ENCODE results near the gene MDK.
"Not testable (repeated sequence)": the region's sequence is repeated elsewhere in the genome, so short reads cannot be mapped to it uniquely, and the experiment has no call there.

The MDK gene

GRCh38 chr11:46377831-46378230 is 3.6 kb upstream of the MDK start:
- H3K36me3 Mint-ChIP-seq = peaks cover 29% of the 10 kb centered on the region
- peaks cover 18% of the 10 kb centered on the region for H3K4me1 Mint-ChIP-seq

GRCh38 chr11:46378296-46378695 is 3.2 kb upstream of the MDK start:
- H3K27ac Mint-ChIP-seq = no peak overlapping the region
- no peak for DNase-seq
- H3K4me1 Mint-ChIP-seq = peaks cover 18% of the 10 kb centered on the region
- peaks cover 4% of the 10 kb centered on the region for H3K9me3 Mint-ChIP-seq
- peaks cover 26% of the 10 kb centered on the region for H3K27me3 Mint-ChIP-seq
- CTCF ChIA-PET = interaction anchor here (0.8 to 3.3 kb wide), 8 partner anchors 9 to 70 kb away, joined by 3 to 16 read pairs (median 4); no protein-coding TSS in a partner anchor
- H3K36me3 Mint-ChIP-seq = peaks cover 29% of the 10 kb centered on the region
- no peak overlapping the region for H3K4me3 Mint-ChIP-seq

More at GRCh38 chr11:46377831-46378230, 3.6 kb upstream of the MDK start:
- H3K27me3 Mint-ChIP-seq = peaks cover 22% of the 10 kb centered on the region
- no peak for DNase-seq
- CTCF ChIA-PET = interaction anchor here (0.8 to 3.3 kb wide), 7 partner anchors 9 to 69 kb away, joined by 3 to 16 read pairs (median 4); no protein-coding TSS in a partner anchor
- no peak overlapping the region for H3K27ac Mint-ChIP-seq
- no peak overlapping the region for H3K4me3 Mint-ChIP-seq
- peaks cover 4% of the 10 kb centered on the region for H3K9me3 Mint-ChIP-seq

GRCh38 chr11:46378811-46379481 is 2.5 kb upstream of the MDK start:
- H3K27ac Mint-ChIP-seq = no peak overlapping the region
- H3K36me3 Mint-ChIP-seq = peaks cover 26% of the 10 kb centered on the region
- peaks cover 33% of the 10 kb centered on the region for H3K27me3 Mint-ChIP-seq
- peaks cover 18% of the 10 kb centered on the region for H3K4me1 Mint-ChIP-seq
- H3K4me3 Mint-ChIP-seq = peak overlapping the region; percentile 38
- no peak for DNase-seq
- peaks cover 4% of the 10 kb centered on the region for H3K9me3 Mint-ChIP-seq
- CTCF ChIA-PET = interaction anchor here (0.8 to 3.3 kb wide), 7 partner anchors 10 to 70 kb away, joined by 3 to 16 read pairs (median 4); no protein-coding TSS in a partner anchor

GRCh38 chr11:46379482-46380293 is 1.8 kb upstream of the MDK start:
- H3K4me1 Mint-ChIP-seq = peaks cover 18% of the 10 kb centered on the region
- DNase-seq, H3K9me3 Mint-ChIP-seq, H3K27ac Mint-ChIP-seq: not testable (repeated sequence)
- H3K36me3 Mint-ChIP-seq = peaks cover 26% of the 10 kb centered on the region
- CTCF ChIA-PET = interaction anchor here (1.2 kb wide), 1 partner anchor 9 kb away, joined by 3 read pairs; no protein-coding TSS in a partner anchor
- H3K4me3 Mint-ChIP-seq = peak overlapping the region; percentile 40
- peaks cover 40% of the 10 kb centered on the region for H3K27me3 Mint-ChIP-seq

GRCh38 chr11:46380340-46381047 is 975 bp upstream of the MDK start:
- peaks cover 4% of the 10 kb centered on the region for H3K9me3 Mint-ChIP-seq
- H3K36me3 Mint-ChIP-seq = peaks cover 26% of the 10 kb centered on the region
- CTCF ChIA-PET = interaction anchor here (1.2 kb wide), 1 partner anchor 8 kb away, joined by 3 read pairs; no protein-coding TSS in a partner anchor
- H3K4me3 Mint-ChIP-seq = peak overlapping the region; percentile 62
- peaks cover 18% of the 10 kb centered on the region for H3K4me1 Mint-ChIP-seq
- peaks cover 48% of the 10 kb centered on the region for H3K27me3 Mint-ChIP-seq
- peak; percentile 86 for DNase-seq
- H3K27ac Mint-ChIP-seq = peak overlapping the region; percentile 75

- Mint-ChIP-seq H3K27ac (no peak overlapping the region), H3K27me3 (peaks cover 64% of the 10 kb centered on the region), H3K4me3 (peak overlapping the region; percentile 72), H3K4me1 (peaks cover 26% of the 10 kb centered on the region), H3K36me3 (peaks cover 18% of the 10 kb centered on the region), H3K9me3 (peaks cover 4% of the 10 kb centered on the region)
- DNase-seq = peak; percentile 47
- CTCF ChIA-PET = no interaction called here
Measured at GRCh38 chr11:46381819-46382645, 563 bp downstream of the MDK start.

GRCh38 chr11:46382646-46383403 is 1.4 kb downstream of the MDK start:
- CTCF ChIA-PET = interaction anchor here (0.8 to 1.4 kb wide), 4 partner anchors 10 to 144 kb away, joined by 3 to 4 read pairs (median 4); no protein-coding TSS in a partner anchor
- peaks cover 30% of the 10 kb centered on the region for H3K4me1 Mint-ChIP-seq
- no peak overlapping the region for H3K4me3 Mint-ChIP-seq
- H3K27me3 Mint-ChIP-seq = peaks cover 72% of the 10 kb centered on the region
- H3K27ac Mint-ChIP-seq = no peak overlapping the region
- H3K9me3 Mint-ChIP-seq = no peaks in the 10 kb centered on the region
- DNase-seq = no peak
- peaks cover 10% of the 10 kb centered on the region for H3K36me3 Mint-ChIP-seq

GRCh38 chr11:46383404-46383758 is 1.9 kb downstream of the MDK start:
- Mint-ChIP-seq H3K4me3 (no peak overlapping the region), H3K9me3 (no peaks in the 10 kb centered on the region), H3K27me3 (peaks cover 77% of the 10 kb centered on the region), H3K36me3 (peaks cover 6% of the 10 kb centered on the region), H3K4me1 (peaks cover 36% of the 10 kb centered on the region), H3K27ac (peak overlapping the region; percentile 45)
- no peak for DNase-seq
- CTCF ChIA-PET = interaction anchor here (0.8 to 1.4 kb wide), 4 partner anchors 9 to 144 kb away, joined by 3 to 4 read pairs (median 4); no protein-coding TSS in a partner anchor

GRCh38 chr11:46383974-46384701 is 2.7 kb downstream of the MDK start:
- H3K27ac Mint-ChIP-seq = peak overlapping the region; percentile 42
- H3K36me3 Mint-ChIP-seq = peaks cover 6% of the 10 kb centered on the region
- no peak for DNase-seq
- H3K4me3 Mint-ChIP-seq = no peak overlapping the region
- no peaks in the 10 kb centered on the region for H3K9me3 Mint-ChIP-seq
- CTCF ChIA-PET = interaction anchor here (1.0 to 1.4 kb wide), 2 partner anchors 8 to 21 kb away, joined by 4 read pairs; no protein-coding TSS in a partner anchor
- peaks cover 85% of the 10 kb centered on the region for H3K27me3 Mint-ChIP-seq
- H3K4me1 Mint-ChIP-seq = peaks cover 34% of the 10 kb centered on the region

GRCh38 chr11:46385169-46386004 is 3.9 kb downstream of the MDK start:
- CTCF ChIA-PET = no interaction called here
- H3K4me1 Mint-ChIP-seq = peaks cover 41% of the 10 kb centered on the region
- DNase-seq = no peak
- H3K36me3 Mint-ChIP-seq = peaks cover 4% of the 10 kb centered on the region
- H3K9me3 Mint-ChIP-seq = no peaks in the 10 kb centered on the region
- no peak overlapping the region for H3K27ac Mint-ChIP-seq
- H3K4me3 Mint-ChIP-seq = no peak overlapping the region
- peaks cover 97% of the 10 kb centered on the region for H3K27me3 Mint-ChIP-seq

GRCh38 chr11:46386005-46386578 is 4.6 kb downstream of the MDK start:
- Mint-ChIP-seq H3K27ac (no peak overlapping the region), H3K4me1 (peaks cover 43% of the 10 kb centered on the region), H3K4me3 (no peak overlapping the region), H3K27me3 (peaks cover 99% of the 10 kb centered on the region), H3K9me3 (no peaks in the 10 kb centered on the region), H3K36me3 (peaks cover 4% of the 10 kb centered on the region)
- CTCF ChIA-PET = no interaction called here
- DNase-seq = no peak

Data from activated naive CD4-positive, alpha-beta T cell treated with anti-CD3 and anti-CD28 coated beads, Interleukin-2, amount 10 ng/mL, durations not matched to agents 7 days and 5 days (primary cell).